ENCODE measurements around the gene ZNF521.

GRCh38 chr18:25352629-25353005 lies 651 bp upstream of the ZNF521 start:
- no peak for TF ChIP-seq CTCF (IDR thresholded peaks at IDR 0.05 in 8 of 11, conservative IDR thresholded peaks at IDR 0.05 in 3 of 11)
- no peak for TF ChIP-seq POLR2A (IDR thresholded peaks at IDR 0.05)
